HG03442 (cell line): ENCODE data around the gene CNOT10.
A peak's percentile ranks its signal among the peaks of the same experiment; 100 is the strongest.
"Not testable (repeated sequence)": the region's sequence is repeated elsewhere in the genome, so short reads cannot be mapped to it uniquely, and the experiment has no call there.

ENCODE experiments used
- ATAC-seq: cut with Tn5 transposase; IDR thresholded peaks from one replicate; pipeline ENCODE4 v1.9.1; 2021; ENCODE audit warnings: mild to moderate bottlenecking, moderate library complexity; ENCODE audit not compliant: unreplicated experiment

The CNOT10 gene

GRCh38 chr3:32684800-32685542 lies at the start of gene CNOT10:
Gene CNOT10 (plus strand): TSS chr3:32685188. CDS start chr3:32685461, 273 bp downstream.
- peak; percentile 95 for ATAC-seq

- ATAC-seq, result no peak
Measured at GRCh38 chr3:32640939-32641338, 44.0 kb upstream of the CNOT10 start.

GRCh38 chr3:32641356-32641755 lies 43.6 kb upstream of the CNOT10 start:
- no peak for ATAC-seq

GRCh38 chr3:32643354-32643753 lies 41.6 kb upstream of the CNOT10 start:
- ATAC-seq, result no peak

- ATAC-seq, result no peak
Measured at GRCh38 chr3:32643816-32644215, 41.2 kb upstream of the CNOT10 start.

GRCh38 chr3:32644380-32644779 lies 40.6 kb upstream of the CNOT10 start:
- no peak for ATAC-seq

GRCh38 chr3:32646761-32647160 lies 38.2 kb upstream of the CNOT10 start:
- ATAC-seq, result no peak

- ATAC-seq, result not testable (repeated sequence)
Measured at GRCh38 chr3:32652337-32653100, 32.5 kb upstream of the CNOT10 start.

- no peak for ATAC-seq
Measured at GRCh38 chr3:32655167-32655566, 29.8 kb upstream of the CNOT10 start.

GRCh38 chr3:32660634-32661033 lies 24.4 kb upstream of the CNOT10 start:
- no peak for ATAC-seq

GRCh38 chr3:32662647-32663046 lies 22.3 kb upstream of the CNOT10 start:
- no peak for ATAC-seq

GRCh38 chr3:32664630-32665075 lies 20.3 kb upstream of the CNOT10 start:
- not testable (repeated sequence) for ATAC-seq

- ATAC-seq, result no peak
Measured at GRCh38 chr3:32667072-32667582, 17.9 kb upstream of the CNOT10 start.

GRCh38 chr3:32669226-32669625 lies 15.8 kb upstream of the CNOT10 start:
- ATAC-seq, result not testable (repeated sequence)

- ATAC-seq, result not testable (repeated sequence)
Measured at GRCh38 chr3:32673730-32674129, 11.3 kb upstream of the CNOT10 start.

GRCh38 chr3:32675164-32675563 lies 9.8 kb upstream of the CNOT10 start:
- ATAC-seq, result no peak

- ATAC-seq, result no peak
Measured at GRCh38 chr3:32675650-32676049, 9.3 kb upstream of the CNOT10 start.

- ATAC-seq, result no peak
Measured at GRCh38 chr3:32681811-32682210, 3.2 kb upstream of the CNOT10 start.

GRCh38 chr3:32684029-32684799 lies 774 bp upstream of the CNOT10 start:
- ATAC-seq, result no peak

GRCh38 chr3:32685543-32686185 lies 676 bp downstream of the CNOT10 start:
- ATAC-seq, result no peak

- ATAC-seq, result no peak
Measured at GRCh38 chr3:32686713-32687112, 1.7 kb downstream of the CNOT10 start.
